Trophoblast cell (in vitro differentiated cells and primary cell): ENCODE data around the gene AHCYL1. TPM values are rescaled to one million over a fixed set of nuclear protein-coding genes. Genes with fewer than 3 reads are reported as not detected.
A peak's percentile ranks its signal among the peaks of the same experiment; 100 is the strongest.

Experiments
- DNase-seq, 2 donors: peaks; one replicate each; pipeline ENCODE4 v3.0.0-alpha.2; 2016
- H2AFZ ChIP-seq: 2 replicates; pipeline ENCODE4 v1.6.1; 2013; ENCODE audit warnings: low read length, moderate library complexity, mild to moderate bottlenecking; ENCODE audit not compliant: insufficient read depth, poor library complexity
- H2AK5ac ChIP-seq: 2 replicates; pipeline ENCODE4 v1.6.1; 2013; ENCODE audit warnings: mild to moderate bottlenecking, low read length
- H2BK120ac ChIP-seq: 2 replicates; pipeline ENCODE4 v1.6.1; 2013; ENCODE audit warnings: low read length, mild to moderate bottlenecking, moderate library complexity; ENCODE audit not compliant: insufficient read depth, poor library complexity
- H2BK12ac ChIP-seq: 2 replicates; pipeline ENCODE4 v1.6.1; 2013; ENCODE audit warnings: mild to moderate bottlenecking, low read length, moderate library complexity
- H2BK5ac ChIP-seq: 2 replicates; pipeline ENCODE4 v1.6.1; 2013; ENCODE audit warnings: low read length, low read depth, moderate library complexity, mild to moderate bottlenecking; ENCODE audit not compliant: poor library complexity
- H3K14ac ChIP-seq: 2 replicates; pipeline ENCODE4 v1.6.1; 2013; ENCODE audit warnings: mild to moderate bottlenecking, low read length
- H3K18ac ChIP-seq: 2 replicates; pipeline ENCODE4 v1.6.1; 2013; ENCODE audit warnings: mild to moderate bottlenecking, low read length
- H3K23ac ChIP-seq: 2 replicates; pipeline ENCODE4 v1.6.1; 2013; ENCODE audit warnings: low read length
- H3K27ac ChIP-seq: 2 replicates; pipeline ENCODE4 v1.5.1; 2013; ENCODE audit warnings: low read depth, mild to moderate bottlenecking, inconsistent platforms, low read length, moderate library complexity
- H3K27me3 ChIP-seq: 2 replicates; pipeline ENCODE4 v1.6.1; 2013; ENCODE audit warnings: inconsistent platforms, mild to moderate bottlenecking, low read length, moderate library complexity; ENCODE audit not compliant: insufficient read depth
- H3K36me3 ChIP-seq, 2 experiments: 1 replicate in 1 of 2; 2 replicates in 1 of 2; pipeline ENCODE4 v1.6.1; 2013; ENCODE audit warnings: low read length in 2 of 2, mild to moderate bottlenecking in 2 of 2, moderate library complexity in 1 of 2; ENCODE audit not compliant: insufficient read depth in 2 of 2, control insufficient read depth in 1 of 2
- H3K4ac ChIP-seq: 2 replicates; pipeline ENCODE4 v1.6.1; 2013; ENCODE audit warnings: low read depth, mild to moderate bottlenecking, low read length, moderate library complexity
- H3K4me1 ChIP-seq, 2 experiments: 1 replicate in 1 of 2; 2 replicates in 1 of 2; pipeline ENCODE4 v1.6.1; 2013; ENCODE audit warnings: low read length in 2 of 2, mild to moderate bottlenecking in 2 of 2, moderate library complexity in 1 of 2; ENCODE audit not compliant: insufficient read depth in 2 of 2, control insufficient read depth in 1 of 2
- H3K4me2 ChIP-seq: 2 replicates; pipeline ENCODE4 v1.6.1; 2013; ENCODE audit warnings: inconsistent platforms, mild to moderate bottlenecking, low read length, moderate library complexity
- H3K4me3 ChIP-seq: 2 replicates; pipeline ENCODE4 v1.5.1; 2013; ENCODE audit warnings: mild to moderate bottlenecking, low read depth, low read length, inconsistent platforms
- H3K79me1 ChIP-seq: one replicate; pipeline ENCODE4 v1.6.1; 2013; ENCODE audit warnings: low read length
- H3K79me2 ChIP-seq: 2 replicates; pipeline ENCODE4 v1.6.1; 2013; ENCODE audit warnings: low read length, mild to moderate bottlenecking; ENCODE audit not compliant: control insufficient read depth, insufficient read depth, poor library complexity
- H3K9ac ChIP-seq: 2 replicates; pipeline ENCODE4 v1.6.1; 2013; ENCODE audit warnings: mild to moderate bottlenecking, low read length
- H3K9me3 ChIP-seq: 2 replicates; pipeline ENCODE4 v1.6.1; 2013; ENCODE audit warnings: low read depth, mild to moderate bottlenecking, control low read depth, inconsistent platforms, low read length; ENCODE audit not compliant: insufficient read depth
- H4K12ac ChIP-seq: 2 replicates; pipeline ENCODE4 v1.6.1; 2013; ENCODE audit warnings: low read depth, mild to moderate bottlenecking, low read length, moderate library complexity
- H4K8ac ChIP-seq: 2 replicates; pipeline ENCODE4 v1.6.1; 2013; ENCODE audit warnings: low read depth, mild to moderate bottlenecking, low read length, moderate library complexity
- H4K91ac ChIP-seq: one replicate; pipeline ENCODE4 v1.6.1; 2013; ENCODE audit warnings: low read depth, mild to moderate bottlenecking, low read length, moderate library complexity
- WGBS: extraction: QIAGEN DNeasy Blood & Tissue Kit; methylation state at CpG from one replicate; pipeline ENCODE4 v1.1.7; 2013; ENCODE audit warnings: missing lambda C conversion rate; ENCODE audit not compliant: insufficient read length, insufficient coverage; ENCODE audit errors: extremely low coverage; 5-methylcytosine and 5-hydroxymethylcytosine counted together
- polyA plus RNA-seq: library from polyadenylated mRNA; stranded (reverse); fragments of 200-250 nt; gene quantifications from 2 replicates; pipeline ENCODE4 v1.2.3, GENCODE V29; 2013

Gene AHCYL1
- polyA plus RNA-seq: 84.4 and 84.7 TPM in 2 replicates

GRCh38 chr1:109984456-109985246, at the start of gene AHCYL1:
Gene AHCYL1 (plus strand): TSS chr1:109984765. CDS start chr1:109985053, 288 bp downstream.
- Histone ChIP-seq H3K9ac (peak within 1 kb of the TSS; percentile 94), H3K4me2 (peak within 1 kb of the TSS; percentile 98), H3K23ac (no peak within 1 kb of the TSS), H3K4me3 (peak within 1 kb of the TSS; percentile 96), H4K12ac (peak within 1 kb of the TSS; percentile 78), H3K18ac (peak within 1 kb of the TSS; percentile 96), H3K36me3 (no peaks in the 10 kb centered on the region), H3K27ac (peak within 1 kb of the TSS; percentile 88), H3K79me1 (peaks cover 14% of the 10 kb centered on the region), H3K79me2 (peaks cover 16% of the 10 kb centered on the region), H3K14ac (peak within 1 kb of the TSS; percentile 90), H4K8ac (peak within 1 kb of the TSS; percentile 85), H2BK12ac (peak within 1 kb of the TSS; percentile 51), H2AK5ac (peak within 1 kb of the TSS; percentile 78), H3K27me3 (no peaks in the 10 kb centered on the region), H2BK120ac (peak within 1 kb of the TSS; percentile 67), H3K4me1 (peaks cover 8 to 21% of the 10 kb centered on the region in 2 experiments), H2AFZ (peak within 1 kb of the TSS; percentile 75), H4K91ac (peak within 1 kb of the TSS; percentile 75), H3K4ac (peak within 1 kb of the TSS; percentile 100), H2BK5ac (peak within 1 kb of the TSS; percentile 91), H3K9me3 (no peaks in the 10 kb centered on the region)
- WGBS: no CpG with 5 or more reads among the region's 79 CpGs
- DNase-seq: peak; percentile 99

- no CpG with 5 or more reads among the region's 4 CpGs for WGBS
- Histone ChIP-seq H2BK5ac (no peak overlapping the region), H3K79me1 (peaks cover 5% of the 10 kb centered on the region)
Measured at GRCh38 chr1:109935451-109935900, 49.1 kb upstream of the AHCYL1 start.

GRCh38 chr1:109937738-109938137, 46.8 kb upstream of the AHCYL1 start:
- WGBS: no CpG with 5 or more reads among the region's 1 CpG

More at GRCh38 chr1:109935451-109935900, 49.1 kb upstream of the AHCYL1 start:
- Histone ChIP-seq H3K14ac (no peak overlapping the region), H3K79me2 (peaks cover 1% of the 10 kb centered on the region), H3K4me2 (no peak overlapping the region), H2AFZ (no peak overlapping the region), H2AK5ac (no peak overlapping the region), H4K12ac (no peak overlapping the region), H3K27me3 (no peaks in the 10 kb centered on the region), H4K8ac (no peak overlapping the region), H4K91ac (no peak overlapping the region), H3K9ac (no peak overlapping the region), H3K9me3 (peaks cover 4% of the 10 kb centered on the region), H3K4ac (no peak overlapping the region), H3K4me1 (peaks cover 5% of the 10 kb centered on the region in 2 experiments), H3K36me3 (no peaks in the 10 kb centered on the region), H2BK12ac (no peak overlapping the region), H3K18ac (no peak overlapping the region), H3K4me3 (no peak overlapping the region), H2BK120ac (no peak overlapping the region), H3K27ac (no peak overlapping the region), H3K23ac (no peak overlapping the region)
- DNase-seq: no peak

DNA sequence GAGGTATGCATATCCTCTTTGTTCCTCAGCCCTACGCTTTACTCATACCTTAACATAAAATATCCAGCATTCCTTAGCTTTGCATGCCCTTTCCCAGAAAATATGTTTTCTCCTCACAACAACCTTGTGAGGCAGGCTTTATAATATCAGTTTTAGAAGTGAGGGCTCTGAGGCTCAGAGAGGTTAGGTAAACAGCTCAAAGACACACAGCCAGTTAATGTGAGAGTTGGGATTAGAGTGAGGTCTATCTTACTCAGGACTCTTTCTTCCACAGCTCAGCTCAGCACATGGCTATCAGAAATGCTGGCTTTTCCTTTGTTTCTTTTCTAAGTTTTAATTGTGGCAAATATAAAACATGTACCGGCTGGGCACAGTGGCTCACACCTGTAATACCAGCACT, 46.0 kb upstream of the AHCYL1 start:
- no peak overlapping the region for H3K27ac ChIP-seq
- H2BK5ac ChIP-seq: no peak overlapping the region
- H2AK5ac ChIP-seq: no peak overlapping the region
- no peaks in the 10 kb centered on the region for H3K27me3 ChIP-seq
- no peak overlapping the region for H3K9ac ChIP-seq
- H3K23ac ChIP-seq: no peak overlapping the region
- H3K4me1 ChIP-seq: peaks cover 0 to 2% of the 10 kb centered on the region in 2 experiments
- no peaks in the 10 kb centered on the region for H3K36me3 ChIP-seq
- no peak overlapping the region for H4K91ac ChIP-seq
- H3K18ac ChIP-seq: no peak overlapping the region
- no peak overlapping the region for H3K4me2 ChIP-seq
- H3K9me3 ChIP-seq: peaks cover 4% of the 10 kb centered on the region
- H2BK12ac ChIP-seq: no peak overlapping the region
- H4K12ac ChIP-seq: no peak overlapping the region
- WGBS: no CpG with 5 or more reads among the region's 2 CpGs
- no peak overlapping the region for H2BK120ac ChIP-seq
- DNase-seq: no peak
- H3K4me3 ChIP-seq: no peak overlapping the region
- no peak overlapping the region for H2AFZ ChIP-seq
- no peak overlapping the region for H4K8ac ChIP-seq
- H3K14ac ChIP-seq: no peak overlapping the region
- peaks cover 3% of the 10 kb centered on the region for H3K79me1 ChIP-seq
- no peaks in the 10 kb centered on the region for H3K79me2 ChIP-seq
- no peak overlapping the region for H3K4ac ChIP-seq

More at GRCh38 chr1:109937738-109938137, 46.8 kb upstream of the AHCYL1 start:
- H2BK120ac ChIP-seq: no peak overlapping the region
- no peak overlapping the region for H3K23ac ChIP-seq
- H3K18ac ChIP-seq: no peak overlapping the region
- peaks cover 3% of the 10 kb centered on the region for H3K79me1 ChIP-seq
- no peak overlapping the region for H3K4me3 ChIP-seq
- peaks cover 0 to 2% of the 10 kb centered on the region in 2 experiments for H3K4me1 ChIP-seq
- H2AFZ ChIP-seq: no peak overlapping the region
- no peak overlapping the region for H4K8ac ChIP-seq
- H2AK5ac ChIP-seq: no peak overlapping the region
- no peak overlapping the region for H2BK5ac ChIP-seq
- DNase-seq: no peak
- no peaks in the 10 kb centered on the region for H3K27me3 ChIP-seq
- no peak overlapping the region for H3K4me2 ChIP-seq
- no peak overlapping the region for H3K27ac ChIP-seq
- no peak overlapping the region for H3K4ac ChIP-seq
- H3K79me2 ChIP-seq: no peaks in the 10 kb centered on the region
- H3K9me3 ChIP-seq: peaks cover 4% of the 10 kb centered on the region
- H3K36me3 ChIP-seq: no peaks in the 10 kb centered on the region
- no peak overlapping the region for H2BK12ac ChIP-seq
- H4K91ac ChIP-seq: no peak overlapping the region
- no peak overlapping the region for H3K14ac ChIP-seq
- no peak overlapping the region for H3K9ac ChIP-seq
- no peak overlapping the region for H4K12ac ChIP-seq
